Measurements from ENCODE around the gene NR6A1. TPM values are rescaled to one million over a fixed set of nuclear protein-coding genes. Genes with fewer than 3 reads are reported as not detected.

The NR6A1 gene
- total and polyA plus RNA-seq, 12 donors = 0.29 to 2.0 (median 1.2) TPM

DNA sequence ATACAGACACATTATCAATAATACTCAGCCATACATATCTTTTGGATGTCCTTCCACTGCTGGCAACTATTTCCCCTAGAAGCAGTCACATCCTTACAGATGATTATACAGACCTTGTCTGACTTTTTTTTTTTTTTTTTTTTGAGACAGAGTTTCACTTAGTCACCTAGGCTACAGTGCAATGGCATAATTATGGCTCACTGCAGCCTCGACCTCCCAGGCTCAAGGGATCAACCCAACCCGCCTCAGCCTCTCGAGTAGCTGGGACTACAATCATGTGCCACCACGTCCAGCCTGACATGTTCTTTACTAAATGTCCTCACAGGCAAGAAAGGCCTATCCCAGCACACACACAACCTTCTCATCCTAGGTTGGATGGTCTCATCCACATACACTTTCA, 24.0 kb downstream of the NR6A1 start:
- intact Hi-C loops (cut with DNase I) = no loop called here
- TF ChIP-seq, protein P1, sequence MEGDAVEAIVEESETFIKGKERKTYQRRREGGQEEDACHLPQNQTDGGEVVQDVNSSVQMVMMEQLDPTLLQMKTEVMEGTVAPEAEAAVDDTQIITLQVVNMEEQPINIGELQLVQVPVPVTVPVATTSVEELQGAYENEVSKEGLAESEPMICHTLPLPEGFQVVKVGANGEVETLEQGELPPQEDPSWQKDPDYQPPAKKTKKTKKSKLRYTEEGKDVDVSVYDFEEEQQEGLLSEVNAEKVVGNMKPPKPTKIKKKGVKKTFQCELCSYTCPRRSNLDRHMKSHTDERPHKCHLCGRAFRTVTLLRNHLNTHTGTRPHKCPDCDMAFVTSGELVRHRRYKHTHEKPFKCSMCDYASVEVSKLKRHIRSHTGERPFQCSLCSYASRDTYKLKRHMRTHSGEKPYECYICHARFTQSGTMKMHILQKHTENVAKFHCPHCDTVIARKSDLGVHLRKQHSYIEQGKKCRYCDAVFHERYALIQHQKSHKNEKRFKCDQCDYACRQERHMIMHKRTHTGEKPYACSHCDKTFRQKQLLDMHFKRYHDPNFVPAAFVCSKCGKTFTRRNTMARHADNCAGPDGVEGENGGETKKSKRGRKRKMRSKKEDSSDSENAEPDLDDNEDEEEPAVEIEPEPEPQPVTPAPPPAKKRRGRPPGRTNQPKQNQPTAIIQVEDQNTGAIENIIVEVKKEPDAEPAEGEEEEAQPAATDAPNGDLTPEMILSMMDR (IDR thresholded peaks at IDR 0.05) = no peak
- Histone ChIP-seq H3K27ac (no peak overlapping the region), H3K9me3 (no peaks in the 10 kb centered on the region), H3K4me3 (no peak overlapping the region), H3K36me3 (no peaks in the 10 kb centered on the region), H3K27me3 (no peaks in the 10 kb centered on the region), H3K4me1 (no peaks in the 10 kb centered on the region)
- DNase-seq = no peak
- 80 to 88% methylated on average over 4 of the region's 4 CpGs for WGBS, 2 donors
- ATAC-seq = no peak

DNA sequence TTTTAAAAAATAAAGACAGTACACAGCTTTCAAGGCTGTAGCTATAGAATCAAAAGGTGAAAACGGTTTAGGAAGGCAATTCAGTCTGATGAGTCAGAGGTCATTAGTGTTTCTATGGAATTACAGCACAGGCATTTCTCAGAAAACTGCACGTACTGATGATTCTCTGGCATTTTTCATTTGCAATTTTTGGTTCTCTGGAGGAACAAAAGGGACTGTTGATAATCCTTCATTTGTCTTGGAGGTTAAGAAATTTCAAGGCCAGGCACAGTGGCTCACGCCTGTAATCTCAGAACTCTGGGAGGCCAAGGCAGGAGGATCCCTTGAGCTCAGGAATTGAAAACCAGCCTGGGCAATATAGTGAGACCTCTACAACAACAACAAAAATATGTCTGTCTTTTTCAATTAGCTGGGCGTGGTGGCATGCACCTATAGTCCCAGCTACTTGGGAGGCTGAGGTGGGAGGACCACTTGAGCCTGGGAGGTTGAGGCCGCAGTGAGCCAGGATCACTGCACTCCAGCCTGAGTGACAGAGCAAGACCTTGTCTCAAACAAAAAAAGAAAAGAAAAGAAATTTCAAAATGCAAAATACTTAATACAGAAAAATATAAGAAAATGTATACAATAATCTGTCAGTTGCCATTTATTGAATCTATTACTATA, 27.3 kb downstream of the NR6A1 start:
- no peaks in the 10 kb centered on the region for H3K36me3 ChIP-seq
- no peak for DNase-seq
- ATAC-seq = no peak
- no peaks in the 10 kb centered on the region for H3K27me3 ChIP-seq
- no peak overlapping the region for H3K4me3 ChIP-seq
- H3K9me3 ChIP-seq = no peaks in the 10 kb centered on the region
- intact Hi-C loops (cut with DNase I) = no loop called here
- H3K27ac ChIP-seq = no peak overlapping the region
- peaks cover 0 to 10% (median 0%) of the 10 kb centered on the region in 9 donors for H3K4me1 ChIP-seq
- WGBS, 2 donors = 87 to 88% methylated on average over 5 of the region's 5 CpGs
- TF ChIP-seq, protein P1 (IDR thresholded peaks at IDR 0.05) = no peak

DNA sequence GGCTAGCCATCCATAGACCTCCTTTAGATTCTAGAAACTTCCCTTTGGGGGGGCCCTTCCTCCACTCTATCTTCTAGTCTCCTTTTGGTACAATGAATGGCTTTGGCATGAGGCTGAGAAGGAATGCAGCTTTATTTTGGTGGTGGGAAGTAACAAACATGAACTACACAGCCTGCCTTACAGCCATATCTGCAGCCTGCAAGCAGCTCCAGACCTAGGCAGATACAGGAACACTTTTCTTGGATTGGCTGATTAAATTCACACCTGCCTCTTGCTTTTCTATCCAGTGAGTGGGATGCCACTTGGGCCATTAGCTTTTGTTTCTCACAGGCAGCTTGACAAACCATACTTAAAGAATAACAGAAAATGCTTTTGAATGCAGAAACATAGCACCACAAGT, 28.2 kb downstream of the NR6A1 start:
- ATAC-seq (no peak), DNase-seq (no peak)
- Histone ChIP-seq H3K27ac (no peak overlapping the region), H3K9me3 (no peaks in the 10 kb centered on the region), H3K4me3 (no peak overlapping the region), H3K27me3 (no peaks in the 10 kb centered on the region), H3K4me1 (peaks cover 0 to 10% (median 0%) of the 10 kb centered on the region in 9 donors), H3K36me3 (no peaks in the 10 kb centered on the region)
- TF ChIP-seq, protein P1 (IDR thresholded peaks at IDR 0.05) = no peak
- intact Hi-C loops (cut with DNase I) = no loop called here

DNA sequence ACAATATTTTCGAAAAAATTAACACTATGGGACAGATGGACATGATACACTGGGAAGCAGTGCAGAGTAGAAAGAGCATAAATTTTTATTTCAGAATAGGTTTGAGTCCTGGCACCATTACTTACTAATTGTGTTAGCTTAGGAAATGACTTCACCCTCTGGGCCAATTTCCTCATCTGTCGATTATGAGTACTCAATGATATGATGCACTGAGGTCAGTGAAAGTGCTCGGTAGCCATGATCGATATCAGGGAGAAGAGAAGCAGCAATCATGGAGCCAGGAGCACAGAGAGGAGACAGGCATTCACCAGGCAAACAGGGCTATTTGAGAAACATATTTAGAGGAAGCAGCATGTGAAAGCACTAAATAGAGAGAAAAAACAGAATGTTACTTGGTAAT, 29.4 kb downstream of the NR6A1 start:
- no peak overlapping the region for H3K4me3 ChIP-seq
- no peaks in the 10 kb centered on the region for H3K27me3 ChIP-seq
- H3K9me3 ChIP-seq = no peaks in the 10 kb centered on the region
- H3K27ac ChIP-seq = no peak overlapping the region
- peaks cover 0 to 10% (median 0%) of the 10 kb centered on the region in 9 donors for H3K4me1 ChIP-seq
- no peak for ATAC-seq
- DNase-seq = no peak
- WGBS, 2 donors = 57 to 65% methylated on average over 4 of the region's 4 CpGs
- intact Hi-C loops (cut with DNase I) = no loop called here
- TF ChIP-seq, protein P1 (IDR thresholded peaks at IDR 0.05) = no peak
- no peaks in the 10 kb centered on the region for H3K36me3 ChIP-seq

Data from heart right ventricle (tissue), 16 donors.